ENCODE measurements around the gene TBC1D14.

Gene TBC1D14

GRCh38 chr4:6932918-6933317 lies 23.3 kb downstream of the TBC1D14 start:
- DNase-seq = no peak

- no peak for DNase-seq
Observed at GRCh38 chr4:6933691-6934430, 24.2 kb downstream of the TBC1D14 start.

- no peak for DNase-seq
Observed at GRCh38 chr4:6935965-6936364, 26.3 kb downstream of the TBC1D14 start.

GRCh38 chr4:6937201-6937600 lies 27.6 kb downstream of the TBC1D14 start:
- DNase-seq = no peak

GRCh38 chr4:6937754-6938153 lies 28.1 kb downstream of the TBC1D14 start:
- no peak for DNase-seq

GRCh38 chr4:6938237-6938636 lies 28.6 kb downstream of the TBC1D14 start:
- DNase-seq = no peak

- DNase-seq = no peak
Observed at GRCh38 chr4:6938647-6939271, 29.1 kb downstream of the TBC1D14 start.

- DNase-seq = no peak
Observed at GRCh38 chr4:6939761-6940743, 30.4 kb downstream of the TBC1D14 start.

- no peak for DNase-seq
Observed at GRCh38 chr4:6940744-6941137, 31.1 kb downstream of the TBC1D14 start.

GRCh38 chr4:6941796-6942195 lies 32.2 kb downstream of the TBC1D14 start:
- DNase-seq = no peak

- no peak for DNase-seq
Observed at GRCh38 chr4:6942238-6942800, 32.7 kb downstream of the TBC1D14 start.

GRCh38 chr4:6943012-6943884 lies 33.6 kb downstream of the TBC1D14 start:
- DNase-seq = no peak

- no peak for DNase-seq
Observed at GRCh38 chr4:6943885-6944225, 34.2 kb downstream of the TBC1D14 start.

GRCh38 chr4:6944301-6945051 lies 34.9 kb downstream of the TBC1D14 start:
- no peak for DNase-seq

GRCh38 chr4:6945052-6945409 lies 35.4 kb downstream of the TBC1D14 start:
- DNase-seq = no peak

- no peak for DNase-seq
Observed at GRCh38 chr4:6946497-6946896, 36.9 kb downstream of the TBC1D14 start.

- no peak for DNase-seq
Observed at GRCh38 chr4:6948134-6948460, 38.5 kb downstream of the TBC1D14 start.

- DNase-seq = no peak
Observed at GRCh38 chr4:6951880-6952381, 42.3 kb downstream of the TBC1D14 start.

GRCh38 chr4:6953751-6954380 lies 44.2 kb downstream of the TBC1D14 start:
- DNase-seq = no peak

GRCh38 chr4:6955261-6955911 lies 45.8 kb downstream of the TBC1D14 start:
- DNase-seq = no peak

GRCh38 chr4:6956087-6956433 lies 46.4 kb downstream of the TBC1D14 start:
- no peak for DNase-seq

Measured in COR-L47 (cell line).